ENCODE measurements around the gene LYPLA2.

LYPLA2 gene

DNA sequence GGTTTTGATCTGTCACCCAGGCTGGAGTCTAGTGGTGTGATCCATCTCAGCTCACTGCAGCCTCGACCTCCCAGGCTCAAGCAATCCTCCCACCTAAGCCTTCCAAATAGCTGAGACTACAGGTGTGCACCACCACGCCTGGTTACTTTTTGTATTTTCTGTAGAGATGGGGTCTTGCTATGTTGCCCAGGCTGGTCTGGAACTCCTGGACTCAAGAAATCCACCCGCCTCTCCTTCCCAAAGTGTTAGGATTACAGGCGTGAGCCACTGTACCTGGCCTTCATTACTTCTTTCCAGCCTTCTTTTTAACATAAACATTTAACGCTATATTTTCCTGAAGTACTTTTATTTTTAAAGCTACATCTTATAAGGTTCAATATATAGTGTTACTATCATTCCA is 52.7 kb downstream of the LYPLA2 start:
- DNase-seq: no peak
